GM21360 (cell line): ENCODE measurements around the gene CCL3.
A peak's percentile ranks its signal among the peaks of the same experiment; 100 is the strongest.
"Not testable (repeated sequence)": the region's sequence is repeated elsewhere in the genome, so short reads cannot be mapped to it uniquely, and the experiment has no call there.

Experiments used
- ATAC-seq: cut with Tn5 transposase; IDR thresholded peaks from one replicate; pipeline ENCODE4 v1.9.1; 2021; ENCODE audit warnings: mild to moderate bottlenecking, moderate library complexity; ENCODE audit not compliant: unreplicated experiment

The CCL3 gene

DNA sequence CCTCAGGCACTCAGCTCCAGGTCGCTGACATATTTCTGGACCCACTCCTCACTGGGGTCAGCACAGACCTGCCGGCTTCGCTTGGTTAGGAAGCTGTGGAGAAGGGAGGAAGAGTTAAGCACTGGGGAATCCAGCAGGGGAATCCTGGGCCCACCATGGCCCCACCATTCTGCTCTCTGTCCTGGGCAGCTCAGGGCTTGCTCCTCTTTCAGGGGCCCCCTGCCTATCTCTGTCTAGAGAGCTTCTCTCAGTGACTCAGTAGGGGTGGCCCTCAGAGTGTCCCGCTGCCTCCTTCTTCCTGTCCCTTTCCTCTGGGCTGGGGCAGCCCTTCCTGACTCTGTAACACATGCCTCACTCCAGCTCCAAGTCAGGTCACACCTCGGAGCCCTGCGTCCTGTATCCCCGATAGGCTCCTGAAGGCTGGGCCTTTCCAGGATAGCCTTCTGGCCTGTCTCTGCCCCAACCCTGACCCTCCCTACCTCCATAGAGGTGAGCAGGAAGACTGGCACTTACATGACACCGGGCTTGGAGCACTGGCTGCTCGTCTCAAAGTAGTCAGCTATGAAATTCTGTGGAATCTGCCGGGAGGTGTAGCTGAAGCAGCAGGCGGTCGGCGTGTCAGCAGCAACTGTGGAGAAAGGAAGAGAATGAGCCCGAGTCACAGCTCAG is 1.1 kb downstream of the CCL3 start:
- no peak for ATAC-seq

- not testable (repeated sequence) for ATAC-seq
Observed at GRCh38 chr17:36087897-36088572, 1.9 kb downstream of the CCL3 start.

- not testable (repeated sequence) for ATAC-seq
Observed at GRCh38 chr17:36087471-36087870, 2.5 kb downstream of the CCL3 start.

DNA sequence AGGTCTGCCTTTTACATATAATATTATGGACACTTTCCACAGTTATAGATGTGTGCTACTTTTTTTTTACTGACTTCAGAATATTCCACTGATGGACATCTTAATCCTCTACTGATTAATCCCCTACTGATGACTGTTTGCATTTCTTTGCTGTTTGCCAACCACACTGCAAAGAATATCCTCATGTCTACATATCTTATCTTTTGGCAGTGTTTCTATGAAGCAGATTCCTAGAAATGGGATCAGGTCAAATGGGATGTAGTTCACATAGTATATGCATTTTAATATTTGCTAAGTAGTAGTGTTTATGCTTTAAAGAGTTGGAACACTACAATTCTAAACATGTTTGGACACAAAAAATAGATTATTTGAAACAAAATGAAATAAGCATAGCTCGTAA is 3.2 kb downstream of the CCL3 start:
- no peak for ATAC-seq

DNA sequence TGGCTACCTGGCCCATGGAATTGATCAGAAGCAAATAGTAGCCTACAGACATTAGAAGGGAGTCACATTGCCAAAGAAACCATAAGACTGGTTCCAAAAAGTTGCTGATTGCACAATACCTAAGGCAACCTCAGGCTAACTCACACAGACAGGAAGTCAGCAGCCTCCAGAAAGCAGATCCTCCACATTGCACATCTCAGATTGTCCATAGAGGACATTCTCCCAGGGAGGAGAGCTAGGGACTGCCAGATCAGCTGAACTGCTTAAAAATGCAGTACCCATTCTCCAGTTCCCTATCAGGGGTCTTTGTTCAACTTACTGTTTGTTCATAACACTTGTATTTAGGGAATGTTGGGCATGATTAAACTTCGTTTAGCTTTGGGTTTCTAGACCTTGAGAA is 4.2 kb downstream of the CCL3 start:
- ATAC-seq, result no peak

GRCh38 chr17:36083691-36084090 is 6.3 kb downstream of the CCL3 start:
- ATAC-seq, result not testable (repeated sequence)

DNA sequence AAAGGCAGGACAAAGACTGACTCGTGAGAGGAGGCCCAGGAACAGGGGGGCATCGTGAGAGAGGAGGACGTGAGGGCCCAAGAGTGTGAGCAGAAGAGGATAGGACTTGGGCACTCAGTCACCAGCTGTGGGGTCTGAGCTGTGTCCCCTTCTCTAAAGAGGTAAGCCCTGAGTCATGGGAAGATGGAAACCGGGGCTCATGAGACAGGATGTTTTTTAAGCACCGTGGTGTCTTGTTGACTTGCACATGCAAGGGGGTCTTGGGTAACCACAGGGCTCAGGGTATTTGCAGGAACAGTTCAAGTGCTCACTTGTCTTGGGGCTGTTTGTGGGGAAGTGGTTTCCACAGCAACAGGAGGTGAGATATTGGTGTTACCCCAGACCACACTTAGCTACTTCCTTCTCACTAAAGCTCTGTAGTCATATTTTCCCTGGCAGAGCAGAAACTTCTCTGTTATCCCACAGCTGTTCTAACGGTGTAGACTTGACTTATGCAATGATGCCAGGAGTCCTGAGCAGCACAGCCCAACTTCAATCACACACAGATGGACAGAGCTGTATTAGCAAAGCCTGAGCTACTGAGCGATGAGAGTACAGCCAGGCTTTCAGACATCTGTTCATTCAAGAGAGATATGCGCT is 7.3 kb downstream of the CCL3 start:
- ATAC-seq, result not testable (repeated sequence)

DNA sequence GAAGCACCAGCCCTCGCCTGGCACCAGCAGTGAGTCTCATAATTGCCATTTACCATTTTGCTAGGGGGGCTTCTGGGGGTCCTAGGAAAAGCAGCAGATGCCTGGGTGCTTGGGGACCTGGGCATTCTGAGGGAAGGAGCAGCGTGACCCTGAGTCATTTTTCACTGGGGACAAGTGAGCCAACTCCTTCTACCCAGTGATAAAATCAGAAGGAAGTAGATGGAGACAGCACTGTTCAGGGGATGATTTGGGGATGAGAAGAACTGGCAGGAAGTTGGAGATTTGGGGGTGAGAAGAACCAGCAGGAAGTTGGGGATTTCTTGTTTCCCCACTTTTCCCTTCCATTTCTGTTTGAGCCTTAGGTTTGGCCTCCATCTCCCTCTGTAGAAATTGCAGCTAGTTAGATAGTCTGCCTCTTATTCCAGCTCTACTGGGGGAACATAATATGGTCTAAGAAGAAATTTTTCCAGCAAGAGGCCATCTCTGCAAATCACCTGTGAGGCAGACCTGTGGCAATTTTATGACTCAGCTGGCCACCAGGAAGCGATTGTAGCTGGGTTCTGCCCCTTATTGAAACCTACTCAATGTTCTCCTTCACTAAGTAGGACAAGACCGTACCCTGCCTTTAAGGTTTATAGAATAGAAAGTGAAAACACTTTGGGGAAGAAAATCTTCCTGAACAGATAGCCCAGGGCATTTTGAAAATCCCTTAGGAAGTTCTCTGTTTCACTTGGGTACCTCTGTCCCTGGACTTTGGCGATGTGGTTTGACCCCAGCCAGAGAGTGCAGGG is 8.1 kb downstream of the CCL3 start:
- ATAC-seq, result not testable (repeated sequence)

DNA sequence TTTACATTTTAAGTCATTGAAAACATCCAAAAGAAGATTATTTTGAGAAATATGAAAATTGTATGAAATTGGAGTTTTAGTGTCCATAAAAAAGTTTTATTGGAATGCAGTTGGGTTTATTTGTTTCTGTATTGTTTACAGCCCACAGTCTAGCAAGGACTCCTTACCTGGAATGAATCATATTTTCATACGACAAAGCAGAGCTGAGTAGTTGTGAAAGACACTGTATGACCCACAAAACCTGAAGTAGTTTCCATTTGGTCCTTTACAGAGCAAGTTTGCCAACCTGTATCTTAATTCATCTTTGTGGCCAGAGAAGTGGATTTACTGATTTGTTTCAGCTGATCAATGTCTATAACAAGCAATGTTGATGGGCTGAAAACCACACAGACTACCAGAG is 15.6 kb downstream of the CCL3 start:
- no peak for ATAC-seq

DNA sequence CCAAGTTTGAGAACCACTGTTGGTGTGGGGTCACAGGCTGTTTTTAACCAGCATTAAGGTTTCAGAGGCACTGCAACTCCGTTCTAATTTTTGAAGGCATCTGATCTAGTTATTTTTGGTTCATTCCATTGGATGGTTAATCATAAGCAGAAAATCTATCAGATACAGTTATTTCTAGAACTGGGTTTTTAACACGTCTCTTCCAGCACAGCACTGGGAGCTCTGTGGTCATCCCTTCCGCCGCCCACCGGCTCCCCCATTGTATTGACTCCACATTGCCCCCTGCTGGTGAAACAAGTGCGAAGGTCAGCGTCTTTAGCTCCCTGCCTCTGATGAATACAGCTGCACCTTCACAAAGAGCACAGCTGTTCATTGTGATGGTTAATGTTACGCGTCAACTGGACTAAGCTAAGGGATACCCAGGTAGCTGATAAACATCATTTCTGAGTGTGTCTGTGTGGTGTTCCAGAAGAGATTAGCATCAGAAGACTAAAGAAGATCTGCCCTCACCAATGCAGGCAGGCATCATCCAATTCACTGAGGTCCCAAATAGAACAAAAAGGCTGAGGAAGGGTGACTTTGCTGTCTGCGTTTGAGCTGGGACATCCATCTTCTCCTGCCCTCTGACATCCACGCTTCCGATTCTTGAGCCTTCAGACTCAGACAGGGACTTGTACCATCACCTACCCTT is 17.4 kb downstream of the CCL3 start:
- ATAC-seq, result peak; percentile 68

- ATAC-seq, result no peak
Observed at GRCh38 chr17:36071751-36072150, 18.2 kb downstream of the CCL3 start.

DNA sequence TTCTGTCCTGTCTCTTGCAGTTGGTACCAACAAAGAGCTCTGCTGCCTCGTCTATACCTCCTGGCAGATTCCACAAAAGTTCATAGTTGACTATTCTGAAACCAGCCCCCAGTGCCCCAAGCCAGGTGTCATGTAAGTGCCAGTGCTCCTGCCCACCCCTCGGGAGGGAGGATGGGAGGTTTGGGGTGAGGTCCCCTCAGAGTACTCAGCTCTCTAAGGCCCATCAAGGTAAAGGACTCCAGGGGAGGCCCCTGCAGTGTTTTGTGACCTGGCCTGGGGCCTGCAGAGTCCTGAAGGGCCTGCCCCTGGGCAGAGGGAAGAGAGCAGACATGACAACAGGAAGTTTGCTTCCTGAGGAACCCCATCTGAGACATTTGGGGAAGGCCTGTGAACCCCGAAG is 19.5 kb downstream of the CCL3 start:
- ATAC-seq, result no peak

DNA sequence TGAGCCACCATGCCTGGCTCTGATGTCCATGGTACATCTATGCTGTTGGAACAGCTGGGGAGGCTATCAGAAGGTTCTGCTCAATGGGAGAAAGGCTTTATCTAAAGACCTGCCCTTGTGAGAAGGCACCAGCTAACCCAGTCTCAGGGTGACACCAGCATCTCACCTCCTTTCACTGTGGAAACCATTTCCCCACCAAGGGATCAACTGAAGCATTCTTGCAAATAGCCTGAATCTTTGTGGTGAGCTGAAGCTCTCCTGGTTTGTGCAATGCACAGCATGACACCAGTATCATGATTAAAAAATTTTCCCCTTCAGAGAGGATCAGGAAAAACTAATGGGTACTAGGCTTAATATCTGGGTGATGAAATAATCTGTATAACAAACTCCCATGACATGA is 20.8 kb downstream of the CCL3 start:
- ATAC-seq, result no peak

DNA sequence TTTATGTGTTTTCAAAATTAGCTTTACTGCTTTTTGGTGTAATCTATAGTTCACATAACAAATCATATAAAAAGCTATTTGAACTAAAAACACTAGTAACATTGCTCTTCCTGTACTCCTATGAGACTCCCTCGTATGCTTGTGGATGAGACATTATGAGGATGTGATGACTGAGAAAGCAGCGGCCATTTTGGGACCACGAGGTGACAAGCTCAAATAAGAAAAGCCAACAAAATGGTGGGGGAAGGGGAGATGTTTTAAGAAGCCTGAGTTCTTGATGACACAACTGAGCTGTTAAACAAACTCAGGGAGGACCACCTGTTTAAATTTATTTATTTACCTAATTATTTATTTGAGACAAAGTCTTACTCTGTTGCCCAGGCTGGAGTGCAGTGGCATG is 21.4 kb downstream of the CCL3 start:
- no peak for ATAC-seq

DNA sequence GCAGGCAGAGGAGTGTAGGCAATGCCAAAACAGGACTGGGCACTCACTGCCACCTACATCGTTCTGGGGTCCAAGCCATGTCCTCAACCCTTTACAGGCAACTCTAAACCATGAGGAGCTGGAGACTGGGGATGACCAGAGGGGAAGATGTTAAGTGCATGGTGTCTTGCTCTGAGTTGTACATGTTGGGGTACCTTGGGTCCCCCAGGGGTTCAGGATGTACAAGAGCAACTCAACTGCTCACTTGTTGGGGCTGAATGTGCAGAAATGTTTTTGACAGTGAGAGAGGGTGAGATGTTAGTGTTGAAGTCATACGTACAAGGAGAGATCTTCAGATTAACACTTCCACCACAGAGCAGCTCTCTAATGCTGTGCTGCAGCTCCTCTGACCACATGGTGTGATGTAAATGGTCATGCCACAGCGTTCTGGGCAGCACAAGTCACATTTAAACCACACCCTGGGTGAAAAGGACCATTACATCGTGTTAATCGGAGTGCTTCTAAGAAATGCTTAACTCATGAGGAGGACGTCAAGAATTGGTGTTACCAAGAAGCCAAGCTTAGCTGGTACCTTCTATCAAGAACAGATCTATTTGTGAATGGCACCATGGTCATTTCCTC is 23.5 kb downstream of the CCL3 start:
- ATAC-seq, result no peak

GRCh38 chr17:36063786-36064541 is 26.0 kb downstream of the CCL3 start, which contains the start of gene CCL18:
TSS of gene CCL18 (plus strand) at chr17:36064272. CDS start at chr17:36064343, 71 bp downstream.
- ATAC-seq, result no peak

- no peak for ATAC-seq
Observed at GRCh38 chr17:36060816-36061215, 29.1 kb downstream of the CCL3 start.

GRCh38 chr17:36059406-36059805 is 30.5 kb downstream of the CCL3 start:
- ATAC-seq, result no peak

DNA sequence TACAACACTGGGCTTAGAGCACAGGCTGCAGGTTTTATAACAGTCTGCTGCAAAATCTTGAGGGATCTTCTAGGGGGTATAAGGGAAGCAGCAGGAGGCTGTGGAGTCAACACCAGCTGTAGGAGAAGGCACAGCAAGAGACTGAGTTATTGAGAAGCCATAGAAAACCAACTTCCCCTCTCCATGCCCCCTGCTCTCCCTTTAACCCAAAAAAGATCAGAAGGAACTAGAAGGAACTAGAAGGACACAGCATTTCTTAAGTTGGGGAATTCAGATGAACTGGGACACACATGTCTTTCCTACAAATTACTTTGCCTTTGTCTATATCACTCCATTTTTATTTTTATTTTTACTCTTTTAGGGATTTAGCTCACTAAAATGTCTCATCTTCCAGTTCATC is 32.0 kb downstream of the CCL3 start:
- no peak for ATAC-seq
